HL-60/S4 treated with phorbol 12-myristate 13-acetate at 8.2 ng/mL for 4 days and 3 days (cell line): ENCODE measurements around the gene NCKAP5L.
"Not testable (repeated sequence)": the region's sequence is repeated elsewhere in the genome, so short reads cannot be mapped to it uniquely, and the experiment has no call there.

Experiments used
- in situ Hi-C: fragments of 300-500 bp; cut with MboI; formaldehyde crosslinking; loops from 2 replicates; pipeline ENCODE4 v1.15.0; 2022; ENCODE audit warnings: low sequenced_read_pairs

Gene NCKAP5L, protein sequence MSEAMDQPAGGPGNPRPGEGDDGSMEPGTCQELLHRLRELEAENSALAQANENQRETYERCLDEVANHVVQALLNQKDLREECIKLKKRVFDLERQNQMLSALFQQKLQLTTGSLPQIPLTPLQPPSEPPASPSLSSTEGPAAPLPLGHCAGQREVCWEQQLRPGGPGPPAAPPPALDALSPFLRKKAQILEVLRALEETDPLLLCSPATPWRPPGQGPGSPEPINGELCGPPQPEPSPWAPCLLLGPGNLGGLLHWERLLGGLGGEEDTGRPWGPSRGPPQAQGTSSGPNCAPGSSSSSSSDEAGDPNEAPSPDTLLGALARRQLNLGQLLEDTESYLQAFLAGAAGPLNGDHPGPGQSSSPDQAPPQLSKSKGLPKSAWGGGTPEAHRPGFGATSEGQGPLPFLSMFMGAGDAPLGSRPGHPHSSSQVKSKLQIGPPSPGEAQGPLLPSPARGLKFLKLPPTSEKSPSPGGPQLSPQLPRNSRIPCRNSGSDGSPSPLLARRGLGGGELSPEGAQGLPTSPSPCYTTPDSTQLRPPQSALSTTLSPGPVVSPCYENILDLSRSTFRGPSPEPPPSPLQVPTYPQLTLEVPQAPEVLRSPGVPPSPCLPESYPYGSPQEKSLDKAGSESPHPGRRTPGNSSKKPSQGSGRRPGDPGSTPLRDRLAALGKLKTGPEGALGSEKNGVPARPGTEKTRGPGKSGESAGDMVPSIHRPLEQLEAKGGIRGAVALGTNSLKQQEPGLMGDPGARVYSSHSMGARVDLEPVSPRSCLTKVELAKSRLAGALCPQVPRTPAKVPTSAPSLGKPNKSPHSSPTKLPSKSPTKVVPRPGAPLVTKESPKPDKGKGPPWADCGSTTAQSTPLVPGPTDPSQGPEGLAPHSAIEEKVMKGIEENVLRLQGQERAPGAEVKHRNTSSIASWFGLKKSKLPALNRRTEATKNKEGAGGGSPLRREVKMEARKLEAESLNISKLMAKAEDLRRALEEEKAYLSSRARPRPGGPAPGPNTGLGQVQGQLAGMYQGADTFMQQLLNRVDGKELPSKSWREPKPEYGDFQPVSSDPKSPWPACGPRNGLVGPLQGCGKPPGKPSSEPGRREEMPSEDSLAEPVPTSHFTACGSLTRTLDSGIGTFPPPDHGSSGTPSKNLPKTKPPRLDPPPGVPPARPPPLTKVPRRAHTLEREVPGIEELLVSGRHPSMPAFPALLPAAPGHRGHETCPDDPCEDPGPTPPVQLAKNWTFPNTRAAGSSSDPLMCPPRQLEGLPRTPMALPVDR (N-terminal part only)

DNA sequence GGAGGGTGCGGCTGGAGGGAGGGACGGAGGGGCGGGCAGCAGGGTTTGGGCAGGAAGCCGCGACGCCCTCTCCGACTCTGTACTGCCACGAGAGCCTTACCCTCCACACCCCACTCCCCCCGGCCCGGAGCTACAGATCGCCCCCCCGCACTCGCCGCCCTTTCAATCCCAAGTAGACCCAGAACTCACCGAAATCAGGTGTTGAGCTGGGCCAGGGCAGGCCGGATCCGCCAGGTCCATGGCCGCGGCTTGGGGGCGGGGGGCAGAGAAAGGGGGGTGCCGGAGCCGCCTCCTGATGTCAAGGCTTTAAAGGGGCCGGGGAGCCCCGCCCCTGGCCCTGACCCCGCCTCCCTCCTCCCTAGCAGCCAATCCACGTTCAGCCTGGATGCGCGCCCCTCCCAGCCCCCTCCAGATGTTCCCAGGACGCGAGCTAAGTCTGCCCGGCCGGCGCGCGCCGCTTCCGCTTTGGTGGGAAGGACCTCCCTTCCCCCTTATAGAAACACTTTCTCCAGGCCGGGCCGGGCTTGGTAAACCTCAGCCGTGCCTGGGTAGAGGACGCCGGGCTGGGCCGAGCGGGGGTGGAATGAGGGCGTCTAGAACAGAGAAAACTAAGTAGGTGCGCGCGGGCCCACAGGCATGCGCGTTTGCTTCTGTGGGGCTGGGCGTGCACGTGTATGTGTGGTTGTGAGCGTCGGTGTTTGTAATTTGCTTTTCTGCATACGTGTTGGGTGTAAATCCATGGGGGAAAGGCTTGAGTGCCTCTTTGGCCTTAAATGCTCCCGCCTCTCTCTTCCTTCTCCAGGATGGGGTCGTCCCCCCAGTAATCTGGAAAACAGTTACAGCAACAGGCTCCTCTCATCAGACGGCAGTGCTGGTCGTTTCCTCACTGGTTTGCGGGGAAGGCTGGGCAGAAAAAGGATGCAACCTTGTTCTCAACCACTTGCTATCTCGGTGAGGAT is at the start of gene NCKAP5L:
TSS of gene NCKAP5L (minus strand) at position 281 of the 959 bp plus-strand sequence. CDS start 24,369 bp downstream, outside the sequence.
- in situ Hi-C loops = no loop called here

DNA sequence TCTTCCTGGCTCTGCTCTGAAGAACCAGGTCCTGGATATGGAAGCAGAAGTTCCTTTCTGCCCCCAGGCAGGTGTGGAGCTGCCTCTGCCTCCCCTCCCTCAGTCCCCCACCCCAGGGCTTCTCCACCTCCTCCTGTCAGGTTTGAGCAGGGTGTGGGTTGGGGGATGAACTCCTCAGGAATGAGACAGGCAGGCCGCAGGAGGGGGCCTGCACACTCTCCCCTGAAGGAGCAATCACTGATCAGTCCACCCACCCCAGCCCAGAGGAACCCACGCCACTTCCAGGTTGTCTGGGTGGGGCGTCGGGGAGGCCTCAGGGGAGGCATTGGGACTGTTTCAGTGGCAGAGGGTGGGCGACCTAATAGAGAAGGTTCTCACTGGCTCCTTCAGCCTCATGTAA is 48.9 kb upstream of the NCKAP5L start:
- in situ Hi-C loops = no loop called here

DNA sequence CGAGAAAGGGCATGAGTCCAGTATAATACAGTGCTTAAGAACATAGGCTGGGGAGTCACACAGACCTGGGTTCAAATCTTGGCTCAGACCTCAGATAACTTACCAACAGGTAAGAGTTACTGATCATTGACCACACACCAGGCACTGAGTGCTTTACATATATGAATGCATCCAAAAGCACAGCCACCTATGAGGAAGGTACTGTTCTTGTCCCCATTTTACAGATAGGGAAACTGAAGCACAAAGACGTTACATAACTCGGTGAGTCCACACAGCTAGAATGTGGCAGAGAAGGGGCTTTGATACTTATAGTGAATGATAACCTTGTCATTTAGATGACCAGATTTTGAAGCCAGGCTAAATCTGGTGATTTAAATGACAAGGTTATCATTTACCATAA is 47.9 kb upstream of the NCKAP5L start:
- in situ Hi-C loops = no loop called here

DNA sequence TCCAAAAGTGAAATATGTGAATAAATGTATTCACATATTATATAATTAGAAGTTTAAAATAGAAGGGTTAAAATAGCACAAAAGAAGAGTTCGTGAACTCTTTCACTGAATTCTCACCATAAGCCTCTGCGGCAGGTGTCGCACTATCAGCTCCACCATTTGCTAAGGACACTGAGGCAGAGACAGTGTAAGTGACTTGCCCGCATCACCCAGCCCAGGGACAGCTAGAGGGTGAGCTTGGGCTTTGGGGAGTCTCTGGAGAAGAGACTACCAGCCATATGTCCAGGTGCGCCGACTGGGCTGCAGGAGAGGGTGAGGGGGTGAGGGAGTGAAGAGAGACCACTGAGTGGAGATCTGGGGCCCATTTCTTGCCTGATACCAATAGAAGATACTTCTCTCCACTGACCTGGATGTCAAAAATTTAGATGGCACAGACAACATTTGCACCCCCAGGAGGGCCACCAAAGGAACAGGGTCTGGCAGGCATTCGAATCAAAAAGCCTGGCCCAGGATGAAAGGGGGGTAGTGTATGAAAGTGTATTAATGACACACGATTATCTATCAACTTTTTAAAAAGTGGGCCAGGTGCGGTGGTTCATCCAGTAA is 47.0 kb upstream of the NCKAP5L start:
- in situ Hi-C loops = no loop called here

DNA sequence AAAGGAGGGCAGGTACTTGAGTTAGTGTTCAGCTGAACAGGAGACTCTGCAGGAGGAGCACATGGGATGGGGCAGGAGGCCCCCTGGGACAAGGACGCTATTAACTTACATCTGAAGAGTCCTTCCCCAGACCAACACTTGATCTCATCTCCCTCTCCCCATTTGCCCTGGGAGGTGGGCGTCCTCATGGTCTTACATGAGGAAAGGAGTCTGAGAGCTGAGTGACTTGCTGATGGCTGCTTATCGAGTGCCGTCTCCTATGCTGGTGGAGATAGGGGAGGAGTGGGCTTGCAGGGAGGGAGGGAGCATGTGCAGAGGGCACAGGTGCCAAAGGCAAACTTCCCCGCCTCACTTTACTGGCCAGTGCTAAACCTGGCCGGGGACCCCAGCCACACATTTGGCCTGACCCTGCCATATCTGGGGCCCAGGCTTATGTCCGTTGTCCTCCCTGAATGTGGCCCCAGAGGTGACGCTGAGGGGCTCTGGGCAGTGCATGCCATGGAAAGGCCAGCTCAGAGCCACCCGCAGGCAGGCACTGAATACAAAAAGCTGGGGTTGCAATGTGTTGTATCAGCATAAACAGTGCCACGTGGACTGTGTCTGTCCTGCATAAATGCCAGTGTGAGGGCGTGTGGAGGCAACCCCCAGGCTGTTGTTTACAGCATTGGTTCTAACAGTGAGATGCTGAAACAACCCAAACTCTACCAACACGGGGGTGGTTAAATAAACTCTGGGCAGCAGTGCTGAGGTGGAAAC is 46.1 kb upstream of the NCKAP5L start:
- in situ Hi-C loops = no loop called here

DNA sequence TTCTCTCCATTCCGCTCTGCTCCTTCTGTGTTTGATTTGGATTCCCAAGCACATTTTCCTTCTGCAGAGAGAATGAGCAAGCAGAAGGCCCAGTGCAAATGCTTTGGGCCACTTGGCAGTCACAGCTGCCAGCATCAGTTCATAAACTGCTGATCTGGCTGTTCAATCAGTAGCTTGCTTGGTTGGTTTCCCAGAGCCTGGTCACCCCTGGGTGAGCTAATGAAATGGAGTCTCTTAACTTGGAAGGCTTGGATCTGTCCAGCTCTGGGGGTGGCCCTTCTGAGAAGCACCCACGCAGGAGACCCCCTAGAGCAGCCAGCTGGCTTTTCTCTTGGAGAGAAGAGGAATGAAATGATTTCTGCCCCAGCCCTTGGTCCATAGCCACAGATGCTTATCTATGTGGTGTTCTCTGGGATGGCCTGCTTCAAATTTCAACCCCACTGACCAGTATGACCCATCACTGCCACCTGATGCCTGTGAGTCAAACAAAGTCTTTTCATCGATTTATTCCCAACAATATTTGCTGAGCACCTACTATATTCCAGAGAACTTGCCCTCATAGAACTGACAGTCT is 45.2 kb upstream of the NCKAP5L start:
- in situ Hi-C loops = no loop called here

DNA sequence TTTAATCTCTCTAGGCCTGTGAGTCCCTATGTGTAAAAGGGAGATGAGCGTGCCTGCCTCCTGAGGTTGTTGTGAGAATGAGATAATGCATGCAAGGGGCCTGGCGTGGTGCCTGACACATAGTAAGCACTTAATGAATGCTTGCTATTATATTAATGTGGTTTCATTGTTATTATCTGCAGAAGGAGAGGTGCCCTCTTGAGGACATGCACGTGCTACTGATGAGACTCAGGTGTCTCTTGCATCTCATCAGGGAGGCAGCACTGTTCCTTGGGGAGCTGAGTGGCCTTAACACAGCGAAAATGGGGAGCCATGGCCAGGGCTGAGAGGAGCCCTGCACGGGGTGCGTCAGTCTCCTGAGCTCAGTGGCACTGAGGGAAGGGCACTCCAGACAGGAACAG is 44.6 kb upstream of the NCKAP5L start:
- in situ Hi-C loops = no loop called here

DNA sequence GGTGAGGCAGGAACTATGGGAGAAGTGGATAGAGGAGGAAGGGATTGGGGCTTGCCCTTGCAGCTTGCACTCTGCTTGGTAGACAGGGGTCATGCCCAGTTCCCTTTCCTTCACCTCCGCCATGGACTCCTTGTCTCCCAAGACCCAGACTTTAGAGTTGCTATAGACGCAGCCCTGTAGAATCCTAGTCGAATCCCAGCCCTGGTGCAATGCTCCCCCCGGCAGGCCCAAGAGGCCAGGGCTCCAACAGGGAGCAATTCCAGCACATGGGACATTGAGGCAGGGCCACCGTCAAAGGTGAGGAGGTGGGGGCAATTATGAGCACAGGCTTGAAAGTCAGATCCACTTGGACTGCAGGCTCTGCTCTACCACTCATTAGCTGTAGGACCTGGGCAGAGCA is 44.2 kb upstream of the NCKAP5L start:
- in situ Hi-C loops = no loop called here

DNA sequence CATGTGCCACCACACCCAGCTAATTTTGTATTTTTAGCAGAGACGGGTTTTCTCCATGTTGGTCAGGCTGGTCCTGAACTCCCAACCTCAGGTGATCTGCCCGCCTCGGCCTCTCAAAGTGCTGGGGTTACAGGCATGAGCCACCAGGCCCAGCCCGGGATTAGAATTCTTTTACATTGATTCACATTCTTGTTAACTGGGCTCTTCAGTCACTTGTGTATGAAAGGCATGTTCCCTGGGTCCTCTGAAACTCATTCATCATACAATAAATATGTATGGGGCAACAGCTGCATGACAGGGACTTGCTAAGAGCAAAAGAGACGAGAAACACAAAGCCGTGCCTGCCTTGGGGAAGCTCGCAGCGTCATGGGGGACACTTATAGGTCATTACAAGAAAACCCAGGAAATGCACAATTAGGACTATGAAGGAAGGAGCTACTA is 43.6 kb upstream of the NCKAP5L start:
- in situ Hi-C loops = not testable (repeated sequence)

DNA sequence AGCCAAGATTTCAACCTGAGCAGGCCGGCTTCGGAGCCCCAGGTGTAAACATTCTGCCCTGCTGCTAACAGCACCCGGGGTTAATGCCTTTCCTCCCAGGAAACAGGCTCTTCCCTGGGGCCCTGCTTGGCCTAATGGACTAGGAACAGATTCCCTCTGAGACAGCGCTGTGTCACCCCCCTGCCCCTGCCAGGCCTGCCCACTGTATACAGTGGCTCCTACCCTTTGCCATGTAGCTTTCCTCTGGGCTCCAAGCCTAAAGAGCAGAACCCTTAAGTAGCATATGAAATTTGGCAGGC is 43.0 kb upstream of the NCKAP5L start:
- in situ Hi-C loops = no loop called here

DNA sequence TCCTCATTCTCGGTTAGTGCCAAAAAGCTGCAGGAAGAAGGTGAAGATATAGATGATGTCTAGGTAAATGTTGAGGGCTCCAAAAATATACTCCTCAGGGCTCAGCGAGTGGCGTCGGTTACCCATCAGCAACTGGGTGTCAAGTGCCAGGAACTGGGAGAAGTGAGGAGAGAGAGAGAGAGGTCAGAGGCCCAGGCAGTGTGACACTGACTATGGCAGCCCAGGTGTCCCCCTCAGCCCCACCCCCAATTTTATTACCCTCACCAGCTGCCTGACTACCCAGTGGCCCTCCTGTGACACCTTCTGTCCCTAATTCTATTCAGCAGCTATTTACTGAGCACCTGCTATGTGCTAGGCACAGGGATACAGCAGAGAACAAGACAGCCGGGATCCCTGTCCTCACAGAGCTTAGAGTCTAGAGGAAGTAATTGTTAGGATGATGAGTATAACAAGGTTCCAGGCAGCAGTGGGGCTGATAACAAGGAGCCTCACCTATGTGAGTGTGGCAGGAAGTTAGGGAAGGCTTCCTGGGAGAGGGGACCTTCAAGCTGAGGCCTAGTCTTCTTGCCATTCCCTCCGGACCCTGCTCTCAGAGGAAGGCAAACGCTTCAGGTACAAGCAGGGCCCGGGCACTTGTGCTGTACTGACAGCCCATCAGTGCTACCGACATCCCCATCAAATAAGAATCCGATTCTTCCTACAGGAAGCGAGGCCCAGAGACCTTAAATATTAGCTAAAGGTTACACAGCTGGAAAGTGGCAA is 42.5 kb upstream of the NCKAP5L start:
- in situ Hi-C loops = no loop called here

DNA sequence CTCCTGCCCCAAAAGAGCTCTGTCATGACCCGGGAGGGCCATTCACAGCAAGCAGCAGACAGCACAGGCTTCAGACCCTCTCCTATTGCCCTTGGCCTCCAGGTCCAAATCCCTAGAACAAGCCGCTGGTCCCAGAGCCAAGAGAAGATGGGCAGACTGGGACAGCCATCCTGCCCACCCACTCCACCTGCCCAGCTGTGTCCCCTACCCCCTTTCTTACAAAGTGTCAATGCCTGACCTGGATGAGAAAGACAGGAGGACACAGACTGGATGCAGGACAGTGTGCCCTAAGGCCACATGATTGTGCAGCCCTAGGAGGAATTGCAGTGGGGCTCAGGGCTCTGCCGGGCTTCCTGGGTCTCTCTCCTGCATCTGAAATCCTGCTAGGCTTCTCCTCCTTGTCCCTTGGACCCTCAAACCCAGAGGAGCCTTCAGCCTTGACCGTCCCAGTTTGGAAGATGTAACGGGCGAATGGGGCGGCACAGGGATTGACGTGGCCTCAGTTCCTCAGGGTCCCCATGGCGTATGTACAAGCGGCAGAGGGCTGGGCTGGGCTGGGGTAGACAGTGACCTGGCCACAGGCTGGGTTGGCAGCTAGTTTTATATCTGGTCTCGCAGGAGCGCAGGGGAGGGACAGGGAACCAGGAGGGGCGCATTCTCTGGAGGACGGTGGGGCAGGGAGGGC is 41.7 kb upstream of the NCKAP5L start:
- in situ Hi-C loops = no loop called here

DNA sequence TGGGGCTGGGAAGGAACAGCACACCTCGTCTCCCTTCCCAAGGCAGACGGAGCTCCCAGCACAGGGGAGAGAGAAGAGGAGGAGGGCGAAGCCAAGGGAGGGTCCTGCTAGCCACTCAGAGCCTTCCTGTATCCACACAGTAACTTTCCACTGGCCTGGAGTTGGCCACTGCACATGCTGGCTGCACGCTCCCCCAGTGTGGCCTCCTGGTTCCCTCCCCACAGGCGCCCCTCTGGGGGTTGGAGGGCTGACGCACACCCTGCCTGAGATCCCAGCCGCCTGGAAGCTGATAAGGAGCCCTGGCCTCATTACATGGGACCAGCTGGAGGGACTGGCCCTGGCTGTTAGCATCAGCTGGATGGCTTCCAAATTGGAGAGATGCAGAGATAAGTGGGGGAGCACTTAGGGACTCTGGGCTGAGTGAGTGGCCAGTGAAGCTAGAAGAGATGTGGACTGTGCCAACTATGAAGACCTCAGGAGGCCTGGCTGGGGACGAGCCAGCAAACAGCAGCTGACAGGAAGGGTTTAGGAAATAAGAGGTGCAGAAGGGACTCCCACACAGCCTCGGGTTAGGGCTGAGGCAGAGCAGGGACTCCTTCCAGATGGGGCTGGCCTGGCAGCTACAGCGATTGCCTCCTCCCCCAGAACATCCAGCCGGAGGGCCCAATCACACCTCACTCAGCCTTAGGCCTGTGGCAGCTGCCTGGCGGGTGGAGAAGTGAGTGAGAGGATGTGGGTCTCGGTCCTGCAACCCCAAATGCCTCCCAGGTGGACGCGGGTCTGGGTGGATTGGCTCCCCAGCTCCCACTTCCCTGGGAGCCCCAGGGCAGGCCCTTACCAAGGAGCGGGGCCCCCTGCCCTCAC is 41.0 kb upstream of the NCKAP5L start:
- in situ Hi-C loops = no loop called here

DNA sequence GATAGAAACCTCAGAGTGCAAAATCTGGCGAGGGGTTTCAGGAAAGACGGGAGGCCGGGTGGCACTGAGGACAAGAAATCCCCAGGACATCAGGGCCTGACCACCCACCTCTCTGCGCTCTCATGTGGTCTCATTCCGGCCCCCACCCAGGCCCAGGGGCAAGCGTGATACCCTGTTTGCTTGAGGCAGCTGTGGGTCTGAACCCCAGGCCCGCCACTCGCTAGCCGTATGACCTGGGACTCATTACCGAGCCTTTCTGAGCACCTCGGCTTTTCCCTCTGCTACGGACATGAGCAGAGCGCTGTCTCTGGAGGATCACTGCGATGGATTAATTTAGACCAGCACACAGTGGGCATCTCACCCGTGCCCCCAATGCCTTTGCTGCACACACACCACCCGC is 40.2 kb upstream of the NCKAP5L start:
- in situ Hi-C loops = no loop called here

DNA sequence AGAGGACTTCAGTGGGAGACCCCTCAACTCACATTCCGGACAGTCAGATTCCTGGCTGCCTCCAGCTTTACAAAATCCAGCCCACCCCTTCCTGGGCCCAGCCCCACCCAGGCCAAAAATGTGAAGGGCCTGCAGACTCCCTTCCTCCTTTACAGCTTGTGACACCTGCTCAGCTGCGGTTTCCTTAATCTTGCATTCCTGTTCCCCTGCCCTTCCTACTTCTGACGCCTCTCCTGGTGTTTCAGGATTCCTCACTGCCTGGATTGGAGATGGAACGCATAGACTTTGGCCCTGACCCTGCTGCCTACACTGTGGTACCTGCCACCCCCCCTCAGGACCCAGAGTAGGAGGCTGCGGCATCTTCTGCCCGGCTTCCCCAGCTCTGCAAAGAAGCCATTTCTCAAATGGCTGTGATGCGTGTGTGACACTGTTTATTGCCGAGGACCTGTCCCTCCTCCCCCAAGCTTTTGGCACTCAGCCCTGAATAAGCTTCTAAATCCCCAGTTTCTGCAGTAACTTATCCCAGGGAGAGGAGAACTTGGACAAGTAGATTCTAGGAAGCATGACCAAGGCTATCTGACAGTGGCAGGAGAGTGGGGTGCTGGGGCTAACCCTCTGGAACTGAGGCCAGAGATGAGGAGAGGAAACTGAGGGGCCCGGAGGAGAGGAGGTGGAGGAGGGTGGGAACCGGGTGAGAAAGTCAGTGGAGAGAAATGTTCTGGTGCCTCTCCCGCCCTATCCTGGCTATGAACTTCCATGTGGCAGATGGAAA is 39.5 kb upstream of the NCKAP5L start:
- in situ Hi-C loops = no loop called here
